Stomach (tissue), 9 donors: Measurements from ENCODE around the gene GJA8. TPM values are rescaled to one million over a fixed set of nuclear protein-coding genes. Genes with fewer than 3 reads are reported as not detected.
"Not testable (repeated sequence)": the region's sequence is repeated elsewhere in the genome, so short reads cannot be mapped to it uniquely, and the experiment has no call there.

Source experiments
- DNase-seq, 2 donors: peaks; one replicate each; pipeline versions ENCODE4 v3.0.0 to v3.0.0-alpha.2; 2013 to 2019
- H3K27ac ChIP-seq, 5 donors: fragments of 200-600 bp in 4 of 5; sonication (generic) in 4 of 5; one replicate each; pipeline ENCODE4 v1.5.1; 2013 to 2019; ENCODE audit warnings: mild to moderate bottlenecking in 1 of 5, moderate library complexity in 1 of 5
- H3K27me3 ChIP-seq, 3 donors: fragments of 200-600 bp; sonication (generic); one replicate each; pipeline ENCODE4 v1.5.1; 2017 to 2019; ENCODE audit warnings: mixed run types in 1 of 3
- H3K36me3 ChIP-seq, 4 donors: fragments of 200-600 bp; sonication (generic); 1 replicate in 3 of 4; 2 replicates in 1 of 4; pipeline ENCODE4 v1.5.1; 2016 to 2019
- H3K4me1 ChIP-seq, 4 donors: fragments of 200-600 bp; sonication (generic); one replicate each; pipeline ENCODE4 v1.5.1; 2016 to 2019
- H3K4me3 ChIP-seq, 4 donors: fragments of 200-600 bp; sonication (generic) in 3 of 4; one replicate each; pipeline ENCODE4 v1.5.1; 2016 to 2019; ENCODE audit warnings: mild to moderate bottlenecking in 1 of 4
- H3K9me3 ChIP-seq, 4 donors: fragments of 200-600 bp; sonication (generic); one replicate each; pipeline ENCODE4 v1.5.1; 2016 to 2019
- POLR2A ChIP-seq, 4 donors: fragments of 450-650 bp; IDR thresholded peaks; one replicate each; pipeline ENCODE4 v1.6.1; 2016; ENCODE audit warnings: antibody characterized with exemption in 4 of 4, control low read depth in 2 of 4, mild to moderate bottlenecking in 1 of 4, moderate library complexity in 1 of 4
- POLR2AphosphoS5 ChIP-seq, 3 donors: sonication (generic); formaldehyde crosslinking; IDR thresholded peaks; one replicate each; pipeline ENCODE4 v1.6.1; 2016; ENCODE audit warnings: antibody characterized with exemption in 3 of 3
- WGBS, 5 donors: extraction: QIAGEN DNeasy Blood & Tissue Kit in 3 of 5; methylation state at CpG; one replicate each; pipeline versions ENCODE4 v1.1.5 to v1.1.7; 2013 to 2018; 5-methylcytosine and 5-hydroxymethylcytosine counted together
- intact Hi-C: fragments of 100-400 bp; cut with DNase I; formaldehyde crosslinking; loops from one replicate; pipeline ENCODE4 v1.15.1; 2023; ENCODE audit warnings: low total_unique reads
- polyA plus RNA-seq, 3 donors: library from polyadenylated mRNA; stranded (reverse); fragments of 200-250 nt; gene quantifications; one replicate each; pipeline ENCODE4 v1.2.3, GENCODE V29; 2013
- total RNA-seq, 5 donors: library from RNA; depleted of rRNA; stranded (reverse); fragments of >200 nt; gene quantifications; one replicate each; pipeline versions ENCODE4 v1.1.0 to v1.2.3, GENCODE V29; 2014 to 2016
- donor health status: healthy with polysubstance abuse.
- donor health status: Bipolar disorder and iron deficiency.
- donor health status: healthy.

GJA8 gene
- total and polyA plus RNA-seq, 8 donors = not detected

GRCh38 chr1:147928236-147929132, 25.9 kb downstream of the GJA8 start, which contains the start of gene GPR89B:
Gene GPR89B, plus strand, starts transcription at chr1:147928420. Its CDS starts 117 bp downstream, at chr1:147928537.
- intact Hi-C loops, H3K36me3 ChIP-seq, H3K27me3 ChIP-seq, H3K9me3 ChIP-seq: not testable (repeated sequence)
- TF ChIP-seq POLR2AphosphoS5 (IDR thresholded peaks at IDR 0.05) (peak; percentile 69 to 92 (median 71)), POLR2A (IDR thresholded peaks at IDR 0.05) (peak in 1 of 4 donors; percentile 54)
- Histone ChIP-seq H3K27ac (peak within 1 kb of the TSS; percentile 88 to 97 (median 92)), H3K4me1 (peaks cover 11 to 17% (median 12%) of the 10 kb centered on the region in 4 donors), H3K4me3 (peak within 1 kb of the TSS; percentile 71 to 89 (median 79))
- peak; percentile 88 to 97 for DNase-seq
- 0 to 1% (median 1%) methylated on average over 27 to 54 of the region's 72 CpGs for WGBS, 5 donors

GRCh38 chr1:147931137-147931536, 28.5 kb downstream of the GJA8 start:
- WGBS, 5 donors = 59 to 74% (median 69%) methylated on average over 2 of the region's 2 CpGs
- not testable (repeated sequence) for H3K27ac ChIP-seq

GRCh38 chr1:147935296-147935695, 32.7 kb downstream of the GJA8 start:
- WGBS, 5 donors = 87 to 98% (median 92%) methylated on average over 3 of the region's 3 CpGs
- H3K27ac ChIP-seq, H3K9me3 ChIP-seq, DNase-seq, H3K4me3 ChIP-seq, intact Hi-C loops, H3K4me1 ChIP-seq, H3K27me3 ChIP-seq: not testable (repeated sequence)
- H3K36me3 ChIP-seq = peaks cover 0 to 14% (median 9%) of the 10 kb centered on the region in 4 donors

More at GRCh38 chr1:147931137-147931536, 28.5 kb downstream of the GJA8 start:
- peaks cover 11 to 17% (median 12%) of the 10 kb centered on the region in 4 donors for H3K4me1 ChIP-seq
- intact Hi-C loops, H3K27me3 ChIP-seq, H3K4me3 ChIP-seq, H3K36me3 ChIP-seq, DNase-seq, H3K9me3 ChIP-seq: not testable (repeated sequence)

- H3K9me3 ChIP-seq, DNase-seq, H3K4me3 ChIP-seq, H3K27ac ChIP-seq, intact Hi-C loops, H3K27me3 ChIP-seq, H3K4me1 ChIP-seq: not testable (repeated sequence)
- H3K36me3 ChIP-seq = peaks cover 0 to 14% (median 9%) of the 10 kb centered on the region in 4 donors
- WGBS, 5 donors = 79 to 90% (median 83%) methylated on average over 2 of the region's 2 CpGs
Measured at GRCh38 chr1:147940456-147940855, 37.9 kb downstream of the GJA8 start.

GRCh38 chr1:147942563-147942962, 40.0 kb downstream of the GJA8 start:
- H3K27ac ChIP-seq, DNase-seq, H3K4me1 ChIP-seq, H3K27me3 ChIP-seq, intact Hi-C loops, H3K4me3 ChIP-seq, H3K9me3 ChIP-seq: not testable (repeated sequence)
- H3K36me3 ChIP-seq = peaks cover 0 to 14% (median 7%) of the 10 kb centered on the region in 4 donors
- WGBS, 5 donors = no CpG with 5 or more reads among the region's 1 CpG

GRCh38 chr1:147949517-147949916, 46.9 kb downstream of the GJA8 start:
- intact Hi-C loops, H3K4me1 ChIP-seq, DNase-seq, H3K9me3 ChIP-seq, H3K36me3 ChIP-seq, H3K27ac ChIP-seq, H3K4me3 ChIP-seq, H3K27me3 ChIP-seq: not testable (repeated sequence)
- 97 to 98% (median 98%) methylated on average over 11 to 32 of the region's 35 CpGs; no CpG with 5 or more reads in 2 of the 5 donors for WGBS, 5 donors

Other genes starting within 250 kb of the GJA8 start
- gene ACP6, start 232.3 kb upstream of the GJA8 start, total RNA-seq = 10 to 100 TPM in 4 of 5 donors, 1 to 10 TPM in 1; 3.5 to 55.9 (median 20.2) TPM
- 10 to 100 TPM in 1 of 3 donors, 1 to 10 TPM in 2; 8.9 to 21.0 (median 9.0) TPM for gene ACP6, start 232.3 kb upstream of the GJA8 start, polyA plus RNA-seq
- 1 to 10 TPM in 3 of 5 donors, under 1 TPM in 1, not detected in 1; under 0.01 to 4.8 (median 2.3) TPM for gene GJA5, start 142.2 kb upstream of the GJA8 start, total RNA-seq
- gene GJA5, start 142.2 kb upstream of the GJA8 start, polyA plus RNA-seq = 1 to 10 TPM in 1 of 3 donors, under 1 TPM in 2; 0.61 to 1.1 (median 0.88) TPM
- 10 to 100 TPM in 3 of 5 donors, 1 to 10 TPM in 2; 2.3 to 43.1 (median 18.7) TPM for gene GPR89B, start 25.6 kb downstream of the GJA8 start, total RNA-seq
- gene GPR89B, start 25.6 kb downstream of the GJA8 start, polyA plus RNA-seq = 10 to 100 TPM in 1 of 3 donors, 1 to 10 TPM in 2; 3.7 to 13.4 (median 7.1) TPM
- gene NBPF11, start 249.5 kb downstream of the GJA8 start, total RNA-seq = 10 to 100 TPM in 4 of 5 donors, 1 to 10 TPM in 1; 5.8 to 37.9 (median 12.1) TPM
- 1 to 10 TPM; 2.6 to 6.2 (median 5.4) TPM for gene NBPF11, start 249.5 kb downstream of the GJA8 start, polyA plus RNA-seq